GM12872 (cell line): ENCODE measurements around the gene WDR62.

Experiments used
- TF ChIP-seq, protein P1 (sequence below): IDR thresholded peaks from 3 replicates; pipeline ENCODE4 v1.5.1; 2011; ENCODE audit warnings: low read depth, mild to moderate bottlenecking, low read length, moderate library complexity; ENCODE audit not compliant: insufficient read depth

WDR62 gene

DNA sequence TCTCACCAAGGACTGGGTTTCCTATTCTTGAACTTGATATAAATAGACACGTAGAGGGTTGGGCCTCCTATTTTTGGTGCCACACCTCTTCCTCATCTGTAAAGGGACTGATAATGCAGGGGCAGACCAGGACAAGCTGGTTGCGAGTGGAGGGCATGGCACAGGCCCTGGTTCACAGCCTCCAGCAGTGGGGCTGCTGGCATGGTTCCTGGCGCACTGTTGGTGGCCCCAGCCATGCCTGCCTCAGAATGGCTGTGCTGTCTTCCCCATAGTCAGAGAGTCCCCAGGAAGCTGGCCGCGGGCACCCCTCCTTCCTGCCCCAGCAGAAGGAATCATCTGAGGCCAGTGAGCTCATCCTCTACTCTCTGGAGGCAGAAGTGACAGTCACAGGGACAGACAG lies 45.8 kb downstream of the WDR62 start:
- TF ChIP-seq, protein P1, sequence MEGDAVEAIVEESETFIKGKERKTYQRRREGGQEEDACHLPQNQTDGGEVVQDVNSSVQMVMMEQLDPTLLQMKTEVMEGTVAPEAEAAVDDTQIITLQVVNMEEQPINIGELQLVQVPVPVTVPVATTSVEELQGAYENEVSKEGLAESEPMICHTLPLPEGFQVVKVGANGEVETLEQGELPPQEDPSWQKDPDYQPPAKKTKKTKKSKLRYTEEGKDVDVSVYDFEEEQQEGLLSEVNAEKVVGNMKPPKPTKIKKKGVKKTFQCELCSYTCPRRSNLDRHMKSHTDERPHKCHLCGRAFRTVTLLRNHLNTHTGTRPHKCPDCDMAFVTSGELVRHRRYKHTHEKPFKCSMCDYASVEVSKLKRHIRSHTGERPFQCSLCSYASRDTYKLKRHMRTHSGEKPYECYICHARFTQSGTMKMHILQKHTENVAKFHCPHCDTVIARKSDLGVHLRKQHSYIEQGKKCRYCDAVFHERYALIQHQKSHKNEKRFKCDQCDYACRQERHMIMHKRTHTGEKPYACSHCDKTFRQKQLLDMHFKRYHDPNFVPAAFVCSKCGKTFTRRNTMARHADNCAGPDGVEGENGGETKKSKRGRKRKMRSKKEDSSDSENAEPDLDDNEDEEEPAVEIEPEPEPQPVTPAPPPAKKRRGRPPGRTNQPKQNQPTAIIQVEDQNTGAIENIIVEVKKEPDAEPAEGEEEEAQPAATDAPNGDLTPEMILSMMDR, result no peak

DNA sequence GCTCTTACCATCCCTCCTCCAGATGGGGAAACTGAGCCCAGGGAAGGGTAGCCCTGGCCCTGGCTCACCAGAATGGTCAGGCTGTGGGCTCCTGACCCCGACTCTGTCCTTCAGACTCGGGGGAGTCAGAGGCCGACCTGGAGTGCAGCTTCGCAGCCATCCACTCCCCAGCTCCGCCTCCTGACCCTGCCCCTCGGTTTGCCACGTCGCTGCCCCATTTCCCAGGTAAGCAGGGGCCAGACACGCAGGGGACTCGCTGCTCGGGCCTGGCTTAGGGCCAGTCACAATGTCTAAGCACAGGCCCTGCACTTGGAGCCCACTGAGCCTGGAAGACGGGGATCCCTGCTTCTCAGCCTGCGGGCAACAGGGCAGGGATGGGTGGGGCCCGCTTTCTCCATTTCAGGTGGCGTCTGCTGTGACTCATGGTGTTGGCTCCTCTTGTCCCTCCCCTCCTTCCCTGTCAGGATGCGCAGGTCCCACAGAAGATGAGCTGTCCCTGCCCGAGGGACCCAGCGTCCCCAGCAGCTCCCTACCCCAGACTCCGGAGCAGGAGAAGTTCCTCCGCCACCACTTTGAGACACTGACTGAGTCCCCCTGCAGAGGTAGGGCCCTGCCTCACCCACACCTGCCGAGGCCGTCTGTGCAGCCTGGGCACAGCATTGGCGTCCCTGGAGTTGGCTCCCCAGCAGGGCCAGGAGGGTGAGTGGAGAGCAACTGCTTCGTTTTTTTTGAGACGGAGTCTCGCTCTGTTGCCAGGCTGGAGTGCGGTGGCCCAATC lies 47.0 kb downstream of the WDR62 start:
- TF ChIP-seq, protein P1, result no peak

DNA sequence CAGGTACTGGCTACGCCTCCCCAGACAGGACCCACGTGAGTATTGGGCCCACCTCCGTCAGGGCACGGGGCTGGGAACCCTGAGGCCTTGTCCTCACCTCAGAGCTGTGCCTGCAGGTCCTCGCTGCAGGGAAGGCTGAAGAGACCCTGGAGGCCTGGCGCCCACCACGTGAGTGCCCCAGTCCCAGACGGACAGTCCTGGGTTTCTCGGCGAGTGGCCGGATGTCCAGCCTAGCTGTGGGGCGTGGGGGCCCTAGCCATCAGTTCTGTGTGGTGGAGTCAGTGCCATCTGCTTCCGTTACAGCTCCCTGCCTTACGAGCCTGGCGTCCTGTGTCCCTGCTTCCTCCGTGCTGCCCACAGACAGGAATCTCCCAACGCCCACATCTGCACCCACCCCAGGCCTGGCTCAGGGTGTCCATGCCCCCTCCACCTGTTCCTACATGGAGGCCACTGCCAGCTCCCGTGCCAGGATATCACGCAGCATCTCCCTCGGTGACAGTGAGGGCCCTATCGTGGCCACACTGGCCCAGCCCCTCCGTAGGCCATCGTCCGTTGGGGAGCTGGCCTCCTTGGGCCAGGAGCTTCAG lies 48.4 kb downstream of the WDR62 start:
- TF ChIP-seq, protein P1, result no peak

DNA sequence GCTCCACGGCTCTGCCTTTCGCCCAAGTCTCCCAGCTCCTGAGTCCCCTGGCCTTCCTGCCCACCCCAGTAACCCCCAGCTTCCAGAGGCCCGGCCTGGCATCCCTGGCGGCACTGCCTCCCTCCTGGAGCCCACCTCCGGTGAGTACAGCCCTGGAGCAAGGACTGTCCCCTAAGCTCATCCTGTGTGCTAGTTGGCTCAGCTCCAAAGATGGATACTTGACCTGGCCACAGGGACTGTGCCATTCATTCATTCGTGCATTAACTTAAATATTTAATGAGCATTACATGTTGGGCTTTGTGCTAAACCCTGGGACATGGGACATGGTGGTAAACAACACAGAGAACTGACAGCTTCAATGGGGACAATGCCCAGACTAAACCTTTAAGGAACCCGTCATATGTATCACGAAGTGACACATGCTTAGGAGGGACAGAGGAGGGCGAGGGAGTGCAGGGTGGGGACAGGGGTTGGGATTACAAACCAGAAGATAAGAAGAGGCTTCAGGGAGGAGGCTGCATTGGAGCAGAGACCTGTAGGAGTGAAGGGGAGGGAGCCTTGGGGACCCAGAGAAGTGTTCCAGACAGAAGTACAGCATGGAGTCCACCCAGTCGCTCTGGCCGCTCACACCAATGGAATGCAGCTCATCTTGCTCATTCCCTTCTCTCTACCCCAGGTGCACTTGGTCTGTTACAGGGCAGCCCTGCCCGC lies 49.3 kb downstream of the WDR62 start:
- TF ChIP-seq, protein P1, result no peak

DNA sequence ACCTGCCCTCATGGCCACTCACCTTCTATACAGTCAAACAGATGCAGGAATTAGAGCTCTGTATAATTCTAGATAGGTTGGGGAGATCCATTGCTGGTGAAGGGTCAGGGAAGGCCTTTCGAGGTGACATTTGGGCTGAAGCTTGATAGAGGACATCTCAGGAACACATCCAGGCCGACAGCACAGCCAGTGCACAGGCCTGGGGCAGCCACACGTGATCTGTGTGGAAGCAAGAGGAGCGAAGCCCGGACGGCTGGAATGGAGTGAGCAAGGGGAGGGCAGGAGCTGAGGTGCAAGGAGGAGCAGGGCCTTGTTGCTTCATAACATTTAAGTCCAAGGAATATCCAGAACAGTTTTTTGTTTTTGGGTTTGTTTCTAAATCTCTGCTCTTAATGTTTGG lies 51.7 kb downstream of the WDR62 start:
- TF ChIP-seq, protein P1, result no peak

DNA sequence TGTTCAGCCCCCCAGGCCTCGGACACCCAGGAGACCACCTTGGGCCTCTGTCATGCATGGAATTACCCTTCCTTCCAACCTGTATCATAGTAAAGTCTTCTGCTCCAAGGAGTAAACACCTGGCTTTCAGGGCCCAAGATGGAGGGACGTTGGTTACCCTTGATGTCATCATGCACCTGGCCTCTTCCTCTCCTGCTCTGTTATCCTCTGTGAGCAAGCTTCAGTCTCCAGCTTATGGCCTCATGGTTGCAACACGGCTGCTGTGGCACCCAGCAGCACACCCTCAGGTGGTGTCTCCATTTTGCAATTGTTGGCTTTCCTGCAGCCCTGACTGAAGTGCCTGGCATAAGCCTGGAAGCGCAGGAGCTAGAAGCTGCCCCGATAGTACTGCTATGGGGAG lies 52.3 kb downstream of the WDR62 start:
- TF ChIP-seq, protein P1, result no peak

DNA sequence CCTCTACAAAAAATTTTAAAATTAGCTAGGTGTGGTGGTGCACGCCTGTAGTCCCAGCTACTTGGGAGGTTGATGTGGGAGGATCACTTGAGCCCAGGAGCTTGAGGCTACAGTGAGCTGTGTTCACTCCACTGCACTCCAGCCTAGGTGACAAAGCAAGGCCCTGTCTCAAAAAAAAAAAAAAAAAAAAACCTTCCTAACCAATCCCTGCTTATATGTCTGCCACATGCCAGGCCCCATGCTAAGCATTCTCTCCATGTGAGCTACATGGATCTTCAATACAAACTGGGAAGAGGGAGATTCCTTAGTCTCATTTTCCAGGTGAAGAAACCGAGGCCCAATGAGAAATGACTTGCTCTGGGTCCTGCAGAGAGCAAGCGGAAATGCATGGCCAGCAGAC lies 54.0 kb downstream of the WDR62 start:
- TF ChIP-seq, protein P1, result no peak
